KMS-11 (cell line): ENCODE results near the gene MAP1LC3B.

Source experiments
- H2AFZ ChIP-seq: fragments of 200-600 bp; sonication (generic); 2 replicates; pipeline ENCODE4 v1.6.1; 2016; ENCODE audit warnings: antibody characterized with exemption, mixed run types, low read depth
- H3K27ac ChIP-seq: fragments of 200-600 bp; sonication (generic); 2 replicates; pipeline ENCODE4 v1.6.1; 2016; ENCODE audit warnings: mild to moderate bottlenecking, mixed run types
- H3K27me3 ChIP-seq: fragments of 200-600 bp; sonication (generic); 2 replicates; pipeline ENCODE4 v1.6.1; 2017; ENCODE audit warnings: mild to moderate bottlenecking, low read depth, mixed run types, moderate library complexity; ENCODE audit not compliant: insufficient read depth
- H3K36me3 ChIP-seq: fragments of 200-600 bp; sonication (generic); 2 replicates; pipeline ENCODE4 v1.6.1; 2017; ENCODE audit warnings: mild to moderate bottlenecking, mixed run types; ENCODE audit not compliant: insufficient read depth
- H3K4me1 ChIP-seq: fragments of 200-600 bp; sonication (generic); 2 replicates; pipeline ENCODE4 v1.6.1; 2016; ENCODE audit warnings: mild to moderate bottlenecking, low read depth, mixed run types; ENCODE audit not compliant: poor library complexity, severe bottlenecking
- H3K4me2 ChIP-seq: fragments of 200-600 bp; sonication (generic); 2 replicates; pipeline ENCODE4 v1.7.0; 2016; ENCODE audit warnings: mild to moderate bottlenecking, mixed run types
- H3K4me3 ChIP-seq: fragments of 200-600 bp; sonication (generic); IDR thresholded peaks from 2 replicates; pipeline ENCODE4 v1.6.1; 2017; ENCODE audit warnings: low read depth, low read length, mixed read lengths; ENCODE audit not compliant: insufficient read depth
- H3K79me2 ChIP-seq: fragments of 200-600 bp; sonication (generic); 2 replicates; pipeline ENCODE4 v1.6.1; 2016; ENCODE audit warnings: low read depth, mixed run types; ENCODE audit not compliant: insufficient read depth
- H3K9ac ChIP-seq: fragments of 200-600 bp; sonication (generic); 2 replicates; pipeline ENCODE4 v1.6.1; 2016; ENCODE audit warnings: mild to moderate bottlenecking, mixed run types
- H4K20me1 ChIP-seq: fragments of 200-600 bp; sonication (generic); 2 replicates; pipeline ENCODE4 v1.6.1; 2016; ENCODE audit warnings: mild to moderate bottlenecking, mixed run types; ENCODE audit not compliant: insufficient read depth
- CTCF ChIP-seq: fragments of 200-600 bp; sonication (generic); conservative IDR thresholded peaks from 2 replicates; pipeline ENCODE4 v1.6.1; 2017; ENCODE audit warnings: low read depth, mild to moderate bottlenecking, antibody characterized with exemption, low read length, moderate library complexity, mixed read lengths

The MAP1LC3B gene

DNA sequence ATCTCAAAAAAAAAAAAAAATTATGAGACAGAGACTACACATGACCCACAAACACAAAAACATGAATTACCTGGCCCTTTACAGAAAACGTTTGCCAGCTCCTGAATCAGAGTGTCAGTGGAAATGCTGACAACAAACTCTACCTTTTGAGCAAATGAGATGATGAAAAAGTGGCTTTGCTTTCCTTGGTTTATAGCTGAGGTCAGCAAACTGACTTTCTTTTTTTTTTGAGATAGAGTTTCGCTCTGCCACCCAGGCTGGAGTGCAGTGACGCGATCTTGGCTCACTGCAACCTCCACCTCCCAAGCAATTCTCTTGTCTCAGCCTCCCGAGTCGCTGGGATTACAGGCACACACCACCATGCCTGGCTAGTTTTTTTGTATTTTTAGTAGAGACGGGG is 54.3 kb downstream of the MAP1LC3B start:
- no peak for TF ChIP-seq CTCF
- Histone ChIP-seq H3K79me2 (no peaks in the 10 kb centered on the region), H3K4me2 (no peak overlapping the region)

DNA sequence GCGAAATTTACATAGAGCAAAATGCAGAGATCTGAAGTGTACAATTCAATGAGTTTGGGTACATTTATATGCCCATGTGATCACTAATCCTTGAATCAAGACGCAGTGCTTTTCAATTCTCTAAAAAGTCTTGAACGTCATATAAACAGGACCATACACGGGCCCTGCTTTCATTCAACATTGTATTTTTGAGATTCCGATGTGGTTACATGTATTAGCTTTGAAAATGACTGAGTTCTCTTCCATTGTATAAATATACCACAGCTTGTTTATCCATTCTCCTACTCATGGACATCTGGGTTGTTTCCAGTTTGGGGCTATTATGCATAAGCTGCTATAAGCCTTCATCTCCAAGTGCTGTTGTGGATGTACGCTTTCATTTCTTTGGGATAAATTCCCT is 55.2 kb downstream of the MAP1LC3B start:
- H3K4me2 ChIP-seq: no peak overlapping the region
- no peaks in the 10 kb centered on the region for H3K4me1 ChIP-seq
- H3K4me3 ChIP-seq: no peak overlapping the region
- no peaks in the 10 kb centered on the region for H3K27me3 ChIP-seq
- no peak overlapping the region for H3K9ac ChIP-seq
- 0 out of 2 replicates have a peak, but pooled peaks cover 7% of the 10 kb centered on the region for H3K36me3 ChIP-seq
- H3K79me2 ChIP-seq: no peaks in the 10 kb centered on the region
- H3K27ac ChIP-seq: no peak overlapping the region
- H2AFZ ChIP-seq: no peak overlapping the region
- H4K20me1 ChIP-seq: no peaks in the 10 kb centered on the region
- no peak for TF ChIP-seq CTCF

More for the DNA sequence above, 54.3 kb downstream of the MAP1LC3B start:
- H4K20me1 ChIP-seq: no peaks in the 10 kb centered on the region
- H2AFZ ChIP-seq: no peak overlapping the region
- H3K4me1 ChIP-seq: no peaks in the 10 kb centered on the region
- no peak overlapping the region for H3K27ac ChIP-seq
- no peaks in the 10 kb centered on the region for H3K27me3 ChIP-seq
- no peak overlapping the region for H3K4me3 ChIP-seq
- H3K36me3 ChIP-seq: 0 out of 2 replicates have a peak, but pooled peaks cover 7% of the 10 kb centered on the region
- no peak overlapping the region for H3K9ac ChIP-seq

- no peak overlapping the region for H3K4me3 ChIP-seq
- H3K4me1 ChIP-seq: no peaks in the 10 kb centered on the region
- no peak overlapping the region for H3K27ac ChIP-seq
- 0 out of 2 replicates have a peak, but pooled peaks cover 7% of the 10 kb centered on the region for H3K36me3 ChIP-seq
- no peaks in the 10 kb centered on the region for H3K79me2 ChIP-seq
- no peak overlapping the region for H2AFZ ChIP-seq
- H3K4me2 ChIP-seq: no peak overlapping the region
- H3K27me3 ChIP-seq: no peaks in the 10 kb centered on the region
- no peak for TF ChIP-seq CTCF
- no peak overlapping the region for H3K9ac ChIP-seq
- no peaks in the 10 kb centered on the region for H4K20me1 ChIP-seq
Observed at GRCh38 chr16:87448866-87449265, 56.7 kb downstream of the MAP1LC3B start.

DNA sequence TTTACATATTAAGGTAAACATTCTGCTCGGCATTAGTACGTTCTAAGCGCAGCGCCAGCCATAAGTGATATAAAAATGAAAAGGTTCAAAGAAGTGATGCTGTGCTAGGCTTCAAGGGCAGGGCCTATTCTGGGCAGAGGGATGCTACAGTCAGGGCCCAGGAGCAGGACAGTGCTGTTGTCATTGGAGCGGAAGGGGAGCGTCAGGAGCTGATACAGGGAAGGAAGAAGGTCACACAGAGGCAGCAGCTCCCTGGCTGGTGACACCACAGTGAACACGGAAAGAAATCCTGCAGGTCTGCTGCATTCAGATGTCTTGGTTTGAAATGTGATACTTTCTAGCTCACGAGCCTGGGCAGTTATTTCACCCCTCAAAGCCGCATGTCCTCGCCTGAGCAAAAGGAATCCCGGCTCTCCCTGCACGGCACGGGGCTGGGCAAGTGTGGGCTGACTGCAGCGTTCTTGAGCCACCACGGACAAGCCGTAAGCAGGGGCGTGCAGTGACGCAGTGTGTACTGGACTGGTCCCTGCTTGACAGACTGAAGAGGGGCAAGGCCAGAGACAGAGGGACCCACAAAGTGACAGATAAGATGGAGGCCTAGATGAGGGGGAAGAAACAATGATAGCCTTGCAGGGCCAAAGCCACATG is 59.6 kb downstream of the MAP1LC3B start:
- Histone ChIP-seq H3K4me3 (no peak overlapping the region), H3K9ac (no peak overlapping the region), H2AFZ (no peak overlapping the region), H3K36me3 (0 out of 2 replicates have a peak, but pooled peaks cover 7% of the 10 kb centered on the region), H3K4me2 (no peak overlapping the region), H3K27me3 (no peaks in the 10 kb centered on the region), H3K27ac (no peak overlapping the region), H3K79me2 (no peaks in the 10 kb centered on the region), H3K4me1 (no peaks in the 10 kb centered on the region), H4K20me1 (no peaks in the 10 kb centered on the region)
- no peak for TF ChIP-seq CTCF
